HL-60 (cell line): ENCODE data around the gene XYLT1.

Experiments
- DNase-seq, 2 experiments: peaks; one replicate each; pipeline ENCODE4 v3.0.0-alpha.2; 2010 to 2020; ENCODE audit warnings: low read depth in 1 of 2, low spot score in 1 of 2
- H3K27ac ChIP-seq: fragments of 250-450 bp; sonication (Bioruptor Pico); replicated peaks from 2 replicates; pipeline ENCODE4 v1.5.1; 2020; ENCODE audit warnings: mild to moderate bottlenecking, moderate library complexity
- H3K27me3 ChIP-seq: fragments of 250-450 bp; sonication (Bioruptor Pico); 2 replicates; pipeline ENCODE4 v1.5.1; 2021; ENCODE audit warnings: mild to moderate bottlenecking, moderate library complexity; ENCODE audit not compliant: insufficient read depth, poor library complexity, severe bottlenecking
- H3K4me3 ChIP-seq: replicated peaks from 2 replicates; pipeline ENCODE4 v1.5.1; 2011; ENCODE audit warnings: mild to moderate bottlenecking, control low read depth, low read length; ENCODE audit not compliant: insufficient read depth
- CTCF ChIP-seq: IDR thresholded peaks from one replicate; pipeline ENCODE4 v1.5.1; 2011; ENCODE audit warnings: low read length, control low read depth, inconsistent platforms; ENCODE audit not compliant: insufficient read depth
- GABPA ChIP-seq: IDR thresholded peaks from 2 replicates; pipeline ENCODE4 v1.6.1; 2012; ENCODE audit warnings: low read depth
- POLR2AphosphoS5 ChIP-seq: IDR thresholded peaks from 2 replicates; pipeline ENCODE4 v1.6.1; 2012; ENCODE audit warnings: low read depth
- REST ChIP-seq: IDR thresholded peaks from 2 replicates; pipeline ENCODE4 v1.6.1; 2012; ENCODE audit warnings: low read depth; ENCODE audit not compliant: insufficient replicate concordance
- SPI1 ChIP-seq: IDR thresholded peaks from 2 replicates; pipeline ENCODE4 v1.6.1; 2012; ENCODE audit warnings: low read depth, mild to moderate bottlenecking, borderline replicate concordance

XYLT1 gene

DNA sequence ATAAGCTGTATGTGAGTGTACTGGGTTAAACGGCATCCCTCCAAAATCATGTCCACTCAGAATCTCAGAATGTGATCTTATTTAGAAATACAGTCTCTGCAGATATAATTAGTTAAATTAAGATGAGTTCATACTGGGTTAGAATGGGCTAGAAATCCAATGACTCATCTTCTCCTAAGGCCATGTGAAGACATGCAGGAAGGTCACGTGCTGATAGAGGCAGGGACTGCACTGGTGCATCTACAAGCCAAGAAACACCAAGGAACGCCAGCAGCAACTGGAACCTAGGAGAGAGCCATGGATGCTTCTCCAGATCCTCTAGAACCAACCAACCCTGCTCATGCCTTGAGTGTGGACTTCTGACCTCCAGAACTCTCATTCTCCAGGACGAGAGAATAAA, 241.0 kb downstream of the XYLT1 start:
- Histone ChIP-seq H3K27me3 (no peaks in the 10 kb centered on the region), H3K27ac (no peak overlapping the region), H3K4me3 (no peak overlapping the region)
- TF ChIP-seq REST (no peak), SPI1 (no peak), CTCF (no peak), POLR2AphosphoS5 (no peak), GABPA (no peak)
- no peak for DNase-seq

- Histone ChIP-seq H3K27me3 (no peaks in the 10 kb centered on the region), H3K27ac (no peak overlapping the region), H3K4me3 (no peak overlapping the region)
- TF ChIP-seq POLR2AphosphoS5, result no peak
- no peak for TF ChIP-seq REST
- no peak for TF ChIP-seq SPI1
- no peak for TF ChIP-seq GABPA
- no peak for TF ChIP-seq CTCF
- DNase-seq, result no peak
Observed at GRCh38 chr16:17229131-17229530, 241.6 kb downstream of the XYLT1 start.

GRCh38 chr16:17228708-17229055, 242.1 kb downstream of the XYLT1 start:
- TF ChIP-seq SPI1 (no peak), REST (no peak), GABPA (no peak), CTCF (no peak), POLR2AphosphoS5 (no peak)
- no peak for DNase-seq
- Histone ChIP-seq H3K4me3 (no peak overlapping the region), H3K27ac (no peak overlapping the region), H3K27me3 (no peaks in the 10 kb centered on the region)
